HG02623 (cell line): ENCODE measurements around the gene ANKS1A.

Experiments used
- ATAC-seq: cut with Tn5 transposase; IDR thresholded peaks from one replicate; pipeline ENCODE4 v1.9.1; 2021; ENCODE audit warnings: moderate library complexity; ENCODE audit not compliant: unreplicated experiment

ANKS1A gene

DNA sequence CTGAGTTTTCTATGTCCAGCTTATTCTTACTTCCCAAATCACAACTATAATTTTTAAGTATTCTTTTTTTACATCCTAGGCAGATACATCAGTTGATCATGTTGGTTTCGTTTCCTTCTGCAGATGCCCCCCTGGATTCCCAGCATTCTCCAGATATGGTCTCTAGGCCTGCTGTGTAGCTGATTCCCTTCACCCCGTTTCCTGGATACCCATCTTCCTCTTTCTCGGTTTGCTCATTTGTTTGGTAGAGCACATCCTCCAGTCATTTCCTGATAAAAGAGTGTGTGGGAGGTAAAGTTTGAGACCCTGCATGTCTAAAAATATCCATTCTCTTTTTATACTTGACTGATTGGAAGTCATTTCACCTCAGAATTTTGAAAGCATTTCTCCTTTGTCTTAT, 66.4 kb downstream of the ANKS1A start:
- ATAC-seq, result no peak

DNA sequence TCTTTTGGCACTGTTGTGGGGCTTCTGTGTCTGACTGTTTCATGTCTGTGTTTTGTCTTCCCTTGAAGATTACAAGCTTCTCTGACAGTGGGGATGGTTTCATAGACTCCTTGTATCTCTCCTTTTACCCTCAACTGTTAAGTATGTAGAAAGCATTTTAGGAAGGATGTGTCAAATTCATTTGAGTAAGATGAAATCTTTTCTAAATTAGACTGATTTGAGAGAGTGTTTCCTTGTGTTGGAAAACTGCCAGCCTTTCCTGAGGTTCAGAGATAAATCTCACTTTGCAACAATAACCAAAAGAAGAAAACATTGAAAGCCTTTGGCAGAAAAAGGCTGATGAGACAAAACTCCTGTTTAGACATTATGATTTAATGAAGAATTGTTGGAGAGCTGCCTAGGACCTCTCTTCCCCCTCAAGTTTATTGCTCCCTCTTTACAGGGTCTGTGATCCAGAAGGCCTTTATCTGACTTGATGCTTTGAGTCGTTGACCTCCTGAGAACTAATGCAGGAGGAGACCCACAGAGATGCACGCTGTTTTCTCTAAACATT, 68.3 kb downstream of the ANKS1A start:
- no peak for ATAC-seq

DNA sequence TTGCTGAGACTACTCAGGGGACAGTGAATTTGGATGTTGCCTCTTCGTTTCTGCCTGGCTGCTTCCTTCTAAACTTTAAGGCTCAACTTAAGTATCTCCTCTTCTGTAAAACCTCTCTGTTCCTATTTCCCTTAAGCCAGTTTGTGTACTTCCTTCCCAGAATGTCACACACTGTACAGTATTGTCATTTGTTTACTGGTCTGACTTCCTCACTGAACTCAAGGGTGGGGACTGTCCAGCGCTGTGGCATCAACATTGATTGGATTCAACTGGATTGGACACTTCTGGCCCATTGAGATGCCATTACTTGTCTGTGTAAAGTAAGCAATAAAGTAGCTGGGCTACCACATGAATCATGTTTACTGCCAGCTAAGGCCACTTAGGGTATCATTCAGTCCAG, 69.7 kb downstream of the ANKS1A start:
- no peak for ATAC-seq

DNA sequence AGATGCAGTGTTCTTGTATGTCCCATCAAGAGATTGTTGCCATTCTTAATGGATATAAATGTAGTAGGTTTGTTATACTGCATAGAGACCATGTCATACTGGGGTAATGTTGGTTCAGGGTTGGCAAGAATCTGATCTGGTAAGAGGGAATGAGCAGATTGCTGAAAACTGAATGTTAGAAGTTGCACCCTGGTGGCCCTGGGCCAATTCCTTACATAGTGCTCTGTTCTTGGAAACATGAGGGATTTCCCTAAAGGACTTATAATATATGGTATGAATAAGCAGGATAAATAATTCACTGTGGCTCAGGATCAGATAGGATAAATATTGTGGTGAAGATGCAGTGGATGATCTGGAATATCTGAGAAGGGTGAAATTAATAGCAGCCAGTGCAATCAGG, 70.2 kb downstream of the ANKS1A start:
- ATAC-seq, result no peak

DNA sequence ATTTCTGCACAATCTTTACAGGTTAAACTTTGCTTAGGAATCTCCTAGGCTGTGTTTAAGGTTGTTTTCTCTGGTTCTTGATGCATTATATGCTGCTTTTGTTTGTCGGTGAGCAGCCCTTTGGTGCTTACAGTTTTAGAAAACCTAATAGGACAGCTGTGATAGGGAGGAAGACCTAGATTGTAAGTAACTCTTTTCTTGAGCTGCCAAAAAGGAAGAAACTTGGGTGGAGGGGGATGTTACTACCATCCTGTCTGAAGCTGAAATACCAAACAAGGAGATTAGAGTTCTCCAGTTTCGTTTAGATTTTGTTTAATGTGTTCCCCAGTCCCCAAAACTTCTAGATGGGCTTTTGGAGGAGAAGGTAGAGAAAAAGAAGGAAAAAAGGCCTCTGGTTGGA, 72.0 kb downstream of the ANKS1A start:
- ATAC-seq, result no peak

DNA sequence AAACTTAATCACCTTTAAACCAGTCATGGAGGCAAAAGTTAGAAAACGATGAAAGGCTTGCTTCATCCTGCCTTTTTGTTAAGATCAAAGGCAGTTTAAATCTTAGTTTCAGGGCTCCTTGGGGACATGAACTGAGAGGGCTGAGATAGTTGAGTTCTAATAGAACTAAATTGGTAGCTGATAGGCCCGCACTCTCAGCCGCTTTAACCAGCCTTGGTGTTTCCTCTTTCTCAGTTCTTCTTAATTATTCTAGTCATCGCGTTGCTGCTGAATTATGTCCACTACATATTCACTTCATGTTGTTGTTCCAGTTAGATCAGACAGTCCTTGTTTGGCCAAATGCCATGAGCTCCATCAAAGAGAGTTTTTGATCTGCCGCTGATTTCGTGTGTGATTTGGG, 72.5 kb downstream of the ANKS1A start:
- no peak for ATAC-seq

DNA sequence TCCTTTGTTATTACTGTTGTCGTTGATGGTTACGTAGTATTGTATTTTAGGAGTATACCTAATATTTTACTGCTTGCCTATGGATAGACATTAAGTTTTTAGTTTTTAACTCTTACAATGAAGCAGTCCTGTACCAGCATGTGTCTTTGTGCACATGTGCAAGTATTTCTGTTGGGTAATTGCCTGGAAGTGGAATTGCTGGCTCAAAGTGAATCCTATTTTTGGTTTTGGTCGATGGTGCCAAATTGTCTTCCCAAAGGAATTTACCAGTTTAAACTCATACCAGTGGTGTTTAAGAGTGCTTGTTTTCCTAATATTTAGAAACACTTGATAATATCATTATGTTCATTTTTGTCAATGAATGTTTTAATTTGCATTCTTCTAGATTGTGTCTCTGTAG, 75.5 kb downstream of the ANKS1A start:
- ATAC-seq, result no peak

DNA sequence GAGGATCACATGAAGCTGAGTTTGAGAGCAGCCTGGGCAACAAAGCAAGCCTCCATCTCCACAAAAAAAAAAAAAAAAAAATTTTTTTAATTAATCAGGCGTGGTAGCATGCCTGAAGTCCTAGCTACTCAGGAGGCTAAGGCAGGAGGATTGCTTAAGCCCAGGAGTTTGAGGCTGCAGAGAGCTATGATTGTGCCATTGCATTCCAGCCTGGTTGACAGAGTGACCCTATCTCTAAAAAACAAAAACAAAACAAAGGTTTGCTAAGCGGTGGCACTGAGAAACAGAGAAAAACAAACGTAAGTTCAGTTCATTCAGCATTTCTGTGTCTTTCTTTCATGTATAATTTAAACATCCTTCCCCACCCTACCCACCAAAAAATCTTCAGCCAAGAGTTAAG, 78.4 kb downstream of the ANKS1A start:
- no peak for ATAC-seq

DNA sequence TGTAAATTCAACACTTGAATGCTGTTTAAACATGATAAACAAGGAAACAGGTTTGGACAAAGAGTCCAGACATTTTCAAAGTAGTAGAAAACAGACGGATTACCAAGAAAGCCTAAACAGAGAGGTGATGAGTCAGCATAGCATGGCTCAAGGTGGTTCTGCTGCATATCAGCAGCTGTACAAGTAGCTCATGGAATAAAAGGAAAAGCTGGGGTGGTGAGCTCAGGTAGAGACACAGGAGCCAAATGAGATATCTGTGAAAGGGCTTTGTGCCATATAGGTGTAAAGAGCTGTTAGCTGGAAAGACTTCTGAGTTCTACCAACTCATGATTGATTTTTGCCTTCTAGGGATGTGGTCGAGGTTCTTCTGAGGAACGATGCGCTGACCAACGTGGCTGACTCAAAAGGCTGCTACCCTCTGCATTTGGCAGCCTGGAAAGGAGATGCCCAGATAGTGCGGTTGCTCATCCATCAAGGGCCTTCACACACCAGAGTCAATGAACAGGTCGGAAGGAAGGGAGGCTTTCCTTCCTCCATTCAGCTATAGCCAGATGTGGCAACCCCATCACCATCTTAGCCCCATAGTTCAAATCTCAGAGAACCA, 80.7 kb downstream of the ANKS1A start:
- no peak for ATAC-seq

DNA sequence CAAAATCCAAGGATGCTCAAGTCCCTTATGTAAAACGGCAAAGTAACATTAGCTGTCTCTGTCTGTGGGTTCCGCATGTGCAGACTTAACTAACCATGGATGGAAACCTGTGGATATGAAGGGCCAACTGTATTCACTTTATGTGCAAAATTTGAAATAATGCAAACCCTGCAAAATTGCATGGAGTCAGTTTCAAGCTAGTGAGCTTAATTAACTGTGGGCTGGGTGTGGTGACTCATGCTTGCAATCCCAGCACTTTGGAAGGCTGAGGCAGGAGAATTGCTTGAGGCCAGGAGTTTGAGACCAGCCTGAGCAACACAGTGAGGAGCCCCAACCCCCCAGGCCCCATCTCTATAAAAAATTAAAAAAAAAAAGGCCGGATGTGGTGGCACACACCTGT, 81.4 kb downstream of the ANKS1A start:
- ATAC-seq, result no peak

DNA sequence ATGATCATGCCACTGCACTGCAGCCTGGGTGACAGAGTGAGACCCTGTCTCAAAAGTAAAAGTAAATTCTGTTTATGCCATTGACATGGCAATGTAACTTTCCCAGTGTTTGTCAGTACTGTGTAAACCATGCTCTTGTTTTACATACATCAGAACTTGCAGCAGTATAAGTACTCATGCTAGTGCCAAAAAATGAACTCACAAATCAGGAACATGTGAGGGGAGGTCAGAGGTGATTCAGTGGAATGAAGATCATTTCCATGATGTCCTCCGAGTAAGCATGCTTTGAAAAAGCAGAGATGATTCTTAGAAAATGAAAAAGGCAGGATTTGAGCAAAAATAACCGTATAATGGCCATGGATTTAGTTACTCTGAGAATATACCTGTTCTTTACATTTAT, 81.9 kb downstream of the ANKS1A start:
- no peak for ATAC-seq

DNA sequence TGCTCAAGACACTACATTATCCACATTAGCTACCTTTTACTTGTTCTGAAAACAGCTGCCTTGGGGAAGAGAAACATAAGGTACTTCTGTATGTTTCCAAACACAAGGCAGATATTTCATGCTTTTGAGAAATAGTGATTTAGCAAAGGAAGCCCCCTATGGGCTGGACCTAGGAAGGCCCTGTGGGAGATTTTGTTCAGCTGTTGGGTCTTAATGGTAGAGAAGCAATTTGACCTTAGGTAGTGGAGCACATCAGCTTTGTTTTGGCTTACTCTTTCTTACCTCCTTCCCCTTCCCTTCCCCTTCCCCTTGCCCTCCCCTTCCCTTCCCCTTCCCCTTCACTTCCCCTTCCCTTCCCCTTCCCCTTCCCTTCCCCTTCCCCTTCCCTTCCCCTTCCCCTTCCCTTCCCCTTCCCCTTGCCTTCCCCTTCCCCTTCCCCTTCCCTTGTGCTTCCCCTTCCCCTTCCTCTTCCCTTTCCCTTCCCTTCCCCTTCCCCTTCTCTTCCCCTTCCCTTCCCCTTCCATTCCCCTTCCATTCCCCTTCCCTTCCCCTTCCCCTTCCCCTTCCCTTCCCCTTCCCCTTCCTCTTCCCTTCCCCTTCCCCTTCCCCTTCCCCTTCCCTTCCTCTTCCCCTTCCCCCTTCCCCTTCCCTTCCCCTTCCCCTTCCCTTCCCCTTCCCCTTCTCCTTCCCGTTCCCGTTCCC, 84.6 kb downstream of the ANKS1A start:
- ATAC-seq, result no peak

DNA sequence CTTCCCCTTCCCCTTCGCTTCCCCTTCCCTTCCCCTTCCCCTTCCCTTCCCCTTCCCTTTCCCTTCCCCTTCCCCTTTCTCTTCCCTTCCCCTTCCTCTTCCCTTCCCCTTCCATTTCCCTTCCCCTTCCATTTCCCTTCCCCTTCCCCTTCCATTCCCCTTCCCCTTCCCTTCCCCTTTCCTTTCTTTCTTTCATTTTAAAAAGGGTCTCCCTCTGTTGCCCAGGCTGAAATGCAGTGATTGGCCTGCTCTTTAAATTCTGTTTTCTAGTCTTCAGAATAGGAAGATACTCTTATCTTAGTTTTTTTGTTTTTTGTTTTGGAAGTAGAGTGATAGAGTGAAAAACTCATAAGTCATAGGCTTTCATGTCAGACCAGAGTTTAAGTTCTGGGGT, 85.2 kb downstream of the ANKS1A start:
- no peak for ATAC-seq

DNA sequence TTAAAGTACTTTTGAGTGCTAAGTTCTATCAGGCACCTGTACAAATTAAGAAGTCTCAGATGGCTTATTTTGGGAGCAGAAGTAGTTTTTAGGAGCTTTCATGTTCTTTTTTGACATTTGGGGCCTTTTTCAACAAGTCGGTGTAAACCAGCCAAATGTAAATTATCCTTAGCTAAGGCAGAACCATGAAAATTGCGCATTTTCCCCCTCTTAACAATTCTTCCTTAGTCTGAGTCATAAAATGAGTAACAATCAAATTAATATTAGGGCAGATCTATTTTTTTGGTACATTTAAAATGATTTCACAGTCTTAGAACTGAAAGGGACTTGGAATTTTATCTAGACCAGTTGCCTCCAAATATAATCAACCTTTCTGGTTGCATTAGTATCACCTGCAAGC, 87.2 kb downstream of the ANKS1A start:
- ATAC-seq, result no peak

DNA sequence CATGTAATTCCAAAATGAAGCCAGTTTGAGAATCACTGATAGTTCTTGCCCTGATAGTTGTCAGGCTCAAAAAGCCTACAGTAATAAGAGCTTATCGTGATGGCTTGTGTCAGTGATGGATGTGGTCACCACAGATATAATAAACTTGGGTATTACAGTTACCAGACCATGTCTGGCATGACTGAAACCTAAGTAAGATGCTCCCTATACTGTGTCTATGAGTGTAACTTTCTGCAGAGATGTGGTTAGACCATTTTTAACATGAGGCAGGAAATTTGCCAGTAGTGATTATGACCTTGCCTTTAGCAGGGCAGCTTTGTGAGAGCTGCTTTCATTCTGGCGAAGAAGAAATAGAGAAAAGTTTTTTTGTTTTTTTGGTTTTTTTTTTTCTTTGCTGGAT, 90.2 kb downstream of the ANKS1A start:
- no peak for ATAC-seq

DNA sequence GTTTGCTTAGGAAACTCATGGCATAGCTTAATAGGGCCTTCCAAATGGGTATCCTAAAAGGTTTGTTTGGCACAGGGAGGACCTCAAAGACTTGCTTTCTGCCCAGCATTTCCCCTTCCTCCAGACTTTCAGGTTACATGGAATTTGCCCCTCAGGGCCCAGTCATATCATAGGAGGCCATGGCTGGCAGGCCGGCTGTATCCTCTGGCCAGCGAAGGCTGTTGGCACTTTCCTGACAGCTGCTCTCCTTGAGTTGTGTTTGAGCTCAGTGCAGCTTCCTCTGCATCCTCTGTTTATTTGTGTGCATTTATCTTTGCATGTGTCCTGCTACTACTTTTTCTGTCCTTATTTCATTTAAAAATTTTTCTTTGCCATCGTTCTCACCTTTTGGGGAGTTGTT, 90.9 kb downstream of the ANKS1A start:
- ATAC-seq, result no peak

DNA sequence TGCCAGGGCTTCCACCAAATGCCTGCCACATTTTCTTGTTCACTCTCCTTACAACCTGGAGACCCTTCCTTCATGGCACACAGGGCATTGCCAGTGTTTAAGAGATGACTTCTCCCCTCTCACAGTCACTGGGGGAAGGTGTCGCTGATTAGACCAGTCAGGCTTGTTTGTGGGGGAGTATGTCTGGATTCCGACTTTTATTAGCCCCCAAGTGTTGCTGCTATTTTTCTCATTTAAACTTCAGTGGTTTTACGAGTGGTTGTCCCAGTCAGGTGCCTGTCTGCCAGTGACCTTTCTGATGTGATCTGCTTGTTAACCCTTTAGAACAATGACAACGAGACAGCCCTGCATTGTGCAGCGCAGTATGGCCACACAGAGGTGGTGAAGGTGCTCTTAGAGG, 92.3 kb downstream of the ANKS1A start:
- no peak for ATAC-seq

DNA sequence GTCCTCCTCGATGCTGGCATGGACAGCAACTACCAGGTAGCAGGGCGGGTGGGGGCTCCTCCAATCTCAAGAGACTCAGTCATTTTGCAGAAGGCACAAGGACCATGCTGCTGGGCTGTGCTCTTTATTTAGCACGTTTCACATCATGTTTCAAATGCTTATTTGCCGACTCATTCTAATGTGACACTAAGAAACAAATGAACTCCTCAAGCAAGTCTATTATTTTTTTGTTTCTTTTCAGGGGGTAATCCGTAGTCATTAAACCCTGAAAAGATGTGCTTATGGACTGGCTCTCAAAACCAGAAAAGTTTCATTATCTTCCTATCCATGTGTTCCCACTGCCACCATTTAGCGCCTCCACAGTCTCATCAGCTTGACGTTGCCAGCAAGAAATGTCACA, 92.9 kb downstream of the ANKS1A start:
- no peak for ATAC-seq

DNA sequence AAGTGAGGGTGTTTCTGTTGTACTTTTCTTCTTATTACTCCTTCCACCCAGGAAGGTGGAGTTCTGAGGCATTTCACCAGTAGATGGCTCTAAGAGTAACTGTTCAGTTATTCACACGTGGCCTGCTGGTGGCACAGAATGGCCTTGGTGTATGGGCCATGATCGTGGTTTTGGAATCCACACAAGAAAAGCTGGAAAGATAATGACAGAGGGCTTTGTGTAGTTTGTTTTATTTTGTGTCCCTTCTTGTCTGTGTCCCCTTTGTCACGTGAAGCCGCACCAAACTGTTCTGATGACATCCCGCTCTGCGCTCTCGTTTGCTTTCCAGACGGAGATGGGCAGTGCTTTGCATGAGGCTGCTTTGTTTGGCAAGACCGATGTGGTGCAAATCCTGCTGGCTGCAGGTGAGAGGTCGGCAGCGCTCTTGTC, 93.4 kb downstream of the ANKS1A start:
- no peak for ATAC-seq

DNA sequence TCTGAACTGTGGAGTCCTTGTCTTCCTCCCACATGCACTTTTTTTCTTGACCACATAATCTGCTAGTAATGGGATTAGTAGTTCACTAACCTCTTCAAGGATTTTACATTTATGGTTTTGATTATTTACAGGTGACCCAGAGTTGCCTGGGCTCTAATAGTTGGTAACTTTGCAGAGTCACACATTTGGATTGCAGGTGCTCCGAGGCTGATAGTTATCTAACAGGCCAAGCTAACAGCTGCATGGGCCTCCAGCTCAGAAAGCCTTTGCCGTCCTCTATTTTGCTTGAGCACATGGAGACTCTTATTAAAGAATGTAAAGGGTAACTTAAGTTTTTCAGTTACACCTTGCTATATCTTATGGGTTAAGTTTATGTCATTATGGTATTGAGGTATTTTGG, 95.4 kb downstream of the ANKS1A start:
- ATAC-seq, result no peak

DNA sequence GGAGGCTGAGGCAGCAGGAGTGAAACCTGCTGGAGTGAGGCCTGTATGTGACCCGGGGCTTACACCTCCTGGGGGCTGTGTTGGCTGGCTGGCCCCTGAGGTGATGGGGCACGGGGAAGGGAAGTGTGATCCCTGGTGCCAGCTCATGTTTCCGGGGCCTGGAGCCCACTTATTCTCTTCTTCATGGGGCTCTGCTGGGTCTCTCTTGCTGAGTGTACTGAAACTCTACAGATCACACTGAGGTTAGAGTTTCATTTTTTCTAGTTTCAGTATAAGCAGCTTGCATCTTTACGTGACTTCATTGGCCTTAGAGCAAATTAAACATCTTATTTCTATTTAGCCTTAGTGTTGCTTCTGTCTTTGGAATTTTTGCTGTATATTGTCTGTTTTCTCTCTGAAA, 96.2 kb downstream of the ANKS1A start:
- no peak for ATAC-seq

DNA sequence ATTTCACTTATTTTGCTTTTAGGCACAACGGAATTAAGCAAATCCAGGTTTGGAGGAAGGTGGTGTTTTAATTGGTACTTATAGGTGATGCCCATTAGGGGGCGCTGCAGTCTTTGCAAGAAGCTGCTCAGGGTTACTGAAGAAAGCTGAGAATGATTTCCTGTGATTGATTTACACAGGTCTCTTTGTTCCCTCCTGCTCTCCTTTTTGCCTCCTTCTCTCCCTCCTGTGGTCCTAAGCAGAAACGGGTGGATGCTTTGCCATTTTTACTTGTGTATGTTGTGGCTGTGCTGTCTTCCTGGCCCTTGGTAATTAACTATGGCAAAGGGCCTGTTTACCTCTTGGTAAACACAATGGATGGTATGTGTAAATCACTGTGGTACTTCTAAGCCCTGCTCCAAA, 97.8 kb downstream of the ANKS1A start:
- ATAC-seq, result no peak

DNA sequence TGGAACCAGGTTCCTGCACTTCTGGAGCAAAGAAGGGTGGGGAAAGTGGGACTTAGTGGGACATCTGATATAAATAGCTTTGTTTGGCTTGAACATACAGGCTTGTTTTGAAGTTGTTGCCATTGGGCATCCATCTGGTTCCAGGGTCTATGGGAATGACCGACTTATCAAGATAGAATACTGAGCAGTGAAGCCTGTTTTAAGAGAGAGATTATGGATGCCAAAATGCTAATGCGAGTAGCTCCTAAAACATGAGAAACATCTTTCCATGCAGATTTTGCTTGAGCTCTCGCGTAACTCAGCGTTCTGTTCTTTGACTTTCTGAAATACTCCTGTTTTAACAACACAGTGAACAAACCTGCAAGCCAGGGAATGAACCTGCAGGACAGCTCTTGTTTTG, 98.5 kb downstream of the ANKS1A start:
- no peak for ATAC-seq
